Measurements from ENCODE around the gene RRAS2. TPM values are rescaled to one million over a fixed set of nuclear protein-coding genes. Genes with fewer than 3 reads are reported as not detected.

Gene RRAS2
- total and polyA plus RNA-seq, 8 donors = 44.2 to 67.4 (median 58.4) TPM

DNA sequence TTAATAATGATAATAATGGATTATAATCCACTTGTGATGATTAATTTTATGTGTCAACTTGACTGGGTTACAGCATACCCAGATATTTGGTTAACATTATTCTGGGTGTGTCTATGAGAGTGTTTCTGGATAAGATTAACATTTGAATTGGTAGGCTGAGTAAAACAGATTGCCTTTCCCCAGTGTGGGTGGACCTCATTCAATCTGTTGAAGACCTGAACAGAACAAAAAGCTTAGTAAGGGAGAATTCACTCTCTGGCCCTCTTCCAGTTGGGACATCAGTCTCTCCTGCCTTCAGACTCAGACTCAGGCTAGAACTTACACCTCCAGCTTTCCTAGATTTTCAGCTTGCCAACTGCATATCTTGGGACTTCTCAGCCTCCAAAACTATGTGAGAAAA is 37.3 kb upstream of the RRAS2 start:
- no peak for ATAC-seq
- DNase-seq = no peak
- H3K4me3 ChIP-seq = no peak overlapping the region
- no peaks in the 10 kb centered on the region for H3K27me3 ChIP-seq
- no peak overlapping the region for H3K27ac ChIP-seq
- TF ChIP-seq, protein P1, sequence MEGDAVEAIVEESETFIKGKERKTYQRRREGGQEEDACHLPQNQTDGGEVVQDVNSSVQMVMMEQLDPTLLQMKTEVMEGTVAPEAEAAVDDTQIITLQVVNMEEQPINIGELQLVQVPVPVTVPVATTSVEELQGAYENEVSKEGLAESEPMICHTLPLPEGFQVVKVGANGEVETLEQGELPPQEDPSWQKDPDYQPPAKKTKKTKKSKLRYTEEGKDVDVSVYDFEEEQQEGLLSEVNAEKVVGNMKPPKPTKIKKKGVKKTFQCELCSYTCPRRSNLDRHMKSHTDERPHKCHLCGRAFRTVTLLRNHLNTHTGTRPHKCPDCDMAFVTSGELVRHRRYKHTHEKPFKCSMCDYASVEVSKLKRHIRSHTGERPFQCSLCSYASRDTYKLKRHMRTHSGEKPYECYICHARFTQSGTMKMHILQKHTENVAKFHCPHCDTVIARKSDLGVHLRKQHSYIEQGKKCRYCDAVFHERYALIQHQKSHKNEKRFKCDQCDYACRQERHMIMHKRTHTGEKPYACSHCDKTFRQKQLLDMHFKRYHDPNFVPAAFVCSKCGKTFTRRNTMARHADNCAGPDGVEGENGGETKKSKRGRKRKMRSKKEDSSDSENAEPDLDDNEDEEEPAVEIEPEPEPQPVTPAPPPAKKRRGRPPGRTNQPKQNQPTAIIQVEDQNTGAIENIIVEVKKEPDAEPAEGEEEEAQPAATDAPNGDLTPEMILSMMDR (IDR thresholded peaks at IDR 0.05) = no peak
- H3K36me3 ChIP-seq = no peaks in the 10 kb centered on the region
- intact Hi-C loops (cut with DNase I) = no loop called here
- no peaks in the 10 kb centered on the region for H3K9me3 ChIP-seq
- no peaks in the 10 kb centered on the region for H3K4me1 ChIP-seq

DNA sequence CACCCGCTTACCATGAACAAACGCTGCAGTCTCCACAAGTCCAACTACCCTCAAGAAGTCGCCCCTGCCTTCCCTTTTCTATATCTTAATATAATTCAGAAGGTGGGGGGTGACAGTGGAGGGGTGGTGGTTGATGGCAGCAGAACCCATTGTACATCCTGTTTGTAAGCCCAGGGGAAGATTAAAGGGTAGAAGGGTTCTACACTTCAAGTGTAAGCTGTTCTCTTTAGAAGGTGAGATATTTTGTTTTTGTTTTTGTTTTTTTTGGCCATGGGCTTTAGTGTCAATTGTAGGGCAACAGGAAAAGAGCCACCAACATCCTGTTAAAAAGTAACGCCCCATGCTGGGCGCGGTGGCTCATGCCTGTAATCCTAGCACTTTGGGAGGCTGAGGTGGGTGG is 34.9 kb upstream of the RRAS2 start:
- Histone ChIP-seq H3K36me3 (no peaks in the 10 kb centered on the region), H3K27ac (no peak overlapping the region), H3K4me1 (no peaks in the 10 kb centered on the region), H3K27me3 (no peaks in the 10 kb centered on the region), H3K4me3 (no peak overlapping the region), H3K9me3 (no peaks in the 10 kb centered on the region)
- no peak for ATAC-seq
- intact Hi-C loops (cut with DNase I) = no loop called here
- no peak for DNase-seq
- TF ChIP-seq, protein P1 (IDR thresholded peaks at IDR 0.05) = no peak

- ATAC-seq = no peak
- DNase-seq = no peak
- TF ChIP-seq, protein P1 (IDR thresholded peaks at IDR 0.05) = no peak
- H3K27ac ChIP-seq = no peak overlapping the region
- H3K4me3 ChIP-seq = no peak overlapping the region
- no peaks in the 10 kb centered on the region for H3K36me3 ChIP-seq
- H3K9me3 ChIP-seq = no peaks in the 10 kb centered on the region
- no peaks in the 10 kb centered on the region for H3K27me3 ChIP-seq
- no peaks in the 10 kb centered on the region for H3K4me1 ChIP-seq
- intact Hi-C loops (cut with DNase I) = no loop called here
Observed at GRCh38 chr11:14393129-14393528, 34.1 kb upstream of the RRAS2 start.

GRCh38 chr11:14390669-14391068 is 31.7 kb upstream of the RRAS2 start:
- Histone ChIP-seq H3K4me3 (no peak overlapping the region), H3K27me3 (no peaks in the 10 kb centered on the region), H3K36me3 (no peaks in the 10 kb centered on the region), H3K27ac (no peak overlapping the region), H3K4me1 (no peaks in the 10 kb centered on the region), H3K9me3 (no peaks in the 10 kb centered on the region)
- TF ChIP-seq, protein P1 (IDR thresholded peaks at IDR 0.05) = no peak
- intact Hi-C loops (cut with DNase I) = no loop called here
- ATAC-seq (no peak), DNase-seq (no peak)

DNA sequence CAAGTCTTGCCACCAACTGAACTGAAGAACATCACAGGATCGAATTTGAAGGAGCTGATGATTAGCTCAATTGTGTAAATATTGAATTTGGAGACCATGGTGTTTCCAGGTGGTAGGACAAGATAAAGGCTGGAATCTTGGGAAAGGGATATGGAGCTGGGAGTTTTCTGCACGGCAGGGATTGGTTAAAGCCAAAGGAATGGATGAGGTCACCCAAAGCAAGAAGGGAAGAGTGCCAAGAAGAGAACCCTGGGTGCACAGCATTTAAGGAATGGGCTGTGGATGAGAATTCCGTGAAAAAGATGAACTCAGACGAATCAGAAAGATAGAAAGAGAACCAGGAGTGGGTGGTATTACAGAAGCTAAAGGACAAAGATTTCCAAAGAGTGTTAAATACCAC is 29.4 kb upstream of the RRAS2 start:
- DNase-seq = no peak
- Histone ChIP-seq H3K4me3 (no peak overlapping the region), H3K9me3 (no peaks in the 10 kb centered on the region), H3K27me3 (no peaks in the 10 kb centered on the region), H3K36me3 (no peaks in the 10 kb centered on the region), H3K4me1 (no peaks in the 10 kb centered on the region), H3K27ac (no peak overlapping the region)
- TF ChIP-seq, protein P1 (IDR thresholded peaks at IDR 0.05) = no peak
- ATAC-seq = no peak
- intact Hi-C loops (cut with DNase I) = no loop called here

Measured in left lung (tissue), 10 donors.